Measurements from ENCODE around the gene CEL. TPM values are rescaled to one million over a fixed set of nuclear protein-coding genes. Genes with fewer than 3 reads are reported as not detected.
A peak's percentile ranks its signal among the peaks of the same experiment; 100 is the strongest.
"Not testable (repeated sequence)": the region's sequence is repeated elsewhere in the genome, so short reads cannot be mapped to it uniquely, and the experiment has no call there.

The CEL gene
- total RNA-seq, 6 experiments from 2014 or later: 0.19 to 0.35 (median 0.26) TPM; not detected in 2

DNA sequence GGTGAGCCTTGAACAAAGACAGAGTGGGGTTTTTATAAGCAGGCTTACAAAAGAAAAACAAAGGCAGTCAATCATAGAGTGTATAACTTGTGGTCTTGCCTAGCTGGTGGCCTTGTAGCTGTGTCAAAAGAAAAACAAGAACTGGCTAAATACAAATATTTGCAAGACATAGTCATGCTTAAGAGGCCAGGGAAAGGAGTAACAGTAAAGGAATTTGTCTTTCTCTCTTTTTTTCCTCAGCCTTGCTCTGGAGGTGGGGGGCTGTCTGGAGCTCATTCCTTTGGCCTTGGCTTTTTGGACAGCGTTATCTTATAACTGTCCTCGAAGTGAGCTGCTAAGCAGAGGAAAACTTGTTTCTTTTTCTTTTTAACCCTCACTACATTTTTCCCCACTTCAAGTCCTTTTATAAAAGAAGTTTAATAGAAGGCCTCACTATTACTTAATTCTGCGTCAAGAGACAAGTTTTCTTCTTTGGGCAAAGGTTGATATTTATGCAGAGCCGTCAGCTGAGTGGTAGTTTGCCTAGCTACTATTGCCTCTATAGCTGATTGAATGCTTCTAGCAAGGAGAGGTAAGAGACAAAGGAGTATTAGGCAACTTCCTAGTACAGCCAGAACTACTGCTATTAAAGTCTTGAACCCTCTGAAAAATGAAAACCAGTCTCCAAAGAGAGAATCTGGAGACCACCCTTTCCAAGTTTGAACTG, 14.3 kb downstream of the CEL start:
- no peak for DNase-seq
- Histone ChIP-seq H3K4me3 (no peak overlapping the region), H3K27ac (no peak overlapping the region), H3K4me1 (no peaks in the 10 kb centered on the region), H3K9me3 (no peaks in the 10 kb centered on the region), H3K36me3 (no peaks in the 10 kb centered on the region), H3K27me3 (no peaks in the 10 kb centered on the region)
- no peak for ATAC-seq
- no peak for TF ChIP-seq POLR2A (IDR thresholded peaks at IDR 0.05)
- TF ChIP-seq, protein P1, sequence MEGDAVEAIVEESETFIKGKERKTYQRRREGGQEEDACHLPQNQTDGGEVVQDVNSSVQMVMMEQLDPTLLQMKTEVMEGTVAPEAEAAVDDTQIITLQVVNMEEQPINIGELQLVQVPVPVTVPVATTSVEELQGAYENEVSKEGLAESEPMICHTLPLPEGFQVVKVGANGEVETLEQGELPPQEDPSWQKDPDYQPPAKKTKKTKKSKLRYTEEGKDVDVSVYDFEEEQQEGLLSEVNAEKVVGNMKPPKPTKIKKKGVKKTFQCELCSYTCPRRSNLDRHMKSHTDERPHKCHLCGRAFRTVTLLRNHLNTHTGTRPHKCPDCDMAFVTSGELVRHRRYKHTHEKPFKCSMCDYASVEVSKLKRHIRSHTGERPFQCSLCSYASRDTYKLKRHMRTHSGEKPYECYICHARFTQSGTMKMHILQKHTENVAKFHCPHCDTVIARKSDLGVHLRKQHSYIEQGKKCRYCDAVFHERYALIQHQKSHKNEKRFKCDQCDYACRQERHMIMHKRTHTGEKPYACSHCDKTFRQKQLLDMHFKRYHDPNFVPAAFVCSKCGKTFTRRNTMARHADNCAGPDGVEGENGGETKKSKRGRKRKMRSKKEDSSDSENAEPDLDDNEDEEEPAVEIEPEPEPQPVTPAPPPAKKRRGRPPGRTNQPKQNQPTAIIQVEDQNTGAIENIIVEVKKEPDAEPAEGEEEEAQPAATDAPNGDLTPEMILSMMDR (IDR thresholded peaks at IDR 0.05): no peak
- intact Hi-C loops (cut with DNase I): no loop called here
- WGBS (ENCODE audit: insufficient coverage, low coverage, low lambda C conversion rate, missing lambda C conversion rate): 79% methylated on average over 4 of the region's 4 CpGs

DNA sequence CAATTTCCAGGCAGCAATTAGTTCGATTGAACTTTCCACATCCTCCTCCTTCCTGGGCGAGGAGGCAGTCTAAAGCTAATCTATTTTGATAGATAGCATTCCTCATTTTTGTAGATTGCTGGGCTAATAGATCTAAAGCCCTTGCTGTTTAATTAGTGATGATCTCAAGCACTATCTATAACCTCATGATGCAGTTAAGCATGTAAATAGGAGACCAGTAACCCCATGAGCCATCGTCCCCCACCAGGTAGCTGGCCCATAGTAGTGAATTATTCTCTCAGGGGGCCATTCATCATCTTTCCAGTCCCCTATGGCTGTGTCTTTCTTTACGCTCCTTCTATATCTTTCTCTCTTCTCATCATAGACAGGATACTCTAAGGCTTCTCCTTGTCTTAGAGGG, 14.9 kb downstream of the CEL start:
- no peak for TF ChIP-seq POLR2A (IDR thresholded peaks at IDR 0.05)
- TF ChIP-seq, protein P1 (IDR thresholded peaks at IDR 0.05): no peak
- DNase-seq: no peak
- intact Hi-C loops (cut with DNase I): no loop called here
- no peak overlapping the region for H3K4me3 ChIP-seq
- no peaks in the 10 kb centered on the region for H3K27me3 ChIP-seq
- no peaks in the 10 kb centered on the region for H3K36me3 ChIP-seq
- no peak overlapping the region for H3K27ac ChIP-seq
- H3K4me1 ChIP-seq: no peaks in the 10 kb centered on the region
- 83% methylated on average over 2 of the region's 4 CpGs for WGBS (ENCODE audit: insufficient coverage, low coverage, low lambda C conversion rate, missing lambda C conversion rate)
- ATAC-seq: no peak
- no peaks in the 10 kb centered on the region for H3K9me3 ChIP-seq

DNA sequence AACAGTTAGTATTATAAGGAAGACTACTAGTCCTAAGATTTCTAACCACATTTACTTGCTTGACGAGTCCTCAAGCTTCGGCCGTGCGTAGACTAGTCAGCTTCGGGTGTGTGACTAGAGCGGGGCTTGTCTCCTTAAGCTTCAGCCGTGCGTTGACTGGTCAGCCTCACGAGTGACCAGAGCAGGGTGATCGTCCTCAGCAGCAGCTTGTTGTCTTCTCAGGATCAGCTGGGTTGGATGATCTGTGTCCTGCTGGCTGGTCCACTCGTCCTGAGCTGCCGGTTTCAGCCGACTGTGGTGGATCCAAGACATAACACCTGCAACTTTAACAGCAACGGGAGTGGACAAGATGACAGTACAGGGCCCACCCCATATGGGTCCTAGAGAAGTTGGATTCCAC, 16.7 kb downstream of the CEL start:
- Histone ChIP-seq H3K27ac (no peak overlapping the region), H3K4me3 (no peak overlapping the region), H3K9me3 (no peaks in the 10 kb centered on the region), H3K27me3 (no peaks in the 10 kb centered on the region), H3K4me1 (no peaks in the 10 kb centered on the region), H3K36me3 (no peaks in the 10 kb centered on the region)
- intact Hi-C loops (cut with DNase I): no loop called here
- WGBS (ENCODE audit: insufficient coverage, low coverage, low lambda C conversion rate, missing lambda C conversion rate): no CpG with 5 or more reads among the region's 14 CpGs
- TF ChIP-seq POLR2A (IDR thresholded peaks at IDR 0.05): no peak
- TF ChIP-seq, protein P1 (IDR thresholded peaks at IDR 0.05): no peak
- ATAC-seq (no peak), DNase-seq (peak in 1 of 3 donors; percentile 26)

DNA sequence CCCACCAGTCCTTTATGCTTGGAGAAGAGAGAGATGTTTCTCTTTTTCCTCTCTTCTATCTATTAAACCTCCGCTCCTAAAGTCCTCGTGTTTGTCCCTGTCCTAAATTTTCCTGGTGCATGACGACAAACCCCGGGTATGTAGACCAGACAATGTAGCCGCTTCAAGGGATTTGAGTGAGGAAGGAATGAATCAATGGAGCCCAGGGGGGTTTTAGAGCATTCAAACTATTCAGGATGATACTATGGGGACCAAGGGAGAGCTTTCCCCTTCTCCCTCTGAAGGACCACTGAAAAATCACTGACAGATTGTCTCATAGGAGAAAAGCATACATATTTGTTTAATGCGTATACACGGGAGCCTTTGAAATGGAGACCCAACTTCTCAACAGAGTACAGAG, 18.4 kb downstream of the CEL start:
- H3K36me3 ChIP-seq: no peaks in the 10 kb centered on the region
- intact Hi-C loops (cut with DNase I): no loop called here
- TF ChIP-seq, protein P1 (IDR thresholded peaks at IDR 0.05): no peak
- TF ChIP-seq POLR2A (IDR thresholded peaks at IDR 0.05): no peak
- no peaks in the 10 kb centered on the region for H3K27me3 ChIP-seq
- no peaks in the 10 kb centered on the region for H3K4me1 ChIP-seq
- no peak overlapping the region for H3K4me3 ChIP-seq
- no peak for ATAC-seq
- no CpG with 5 or more reads among the region's 7 CpGs for WGBS (ENCODE audit: insufficient coverage, low coverage, low lambda C conversion rate, missing lambda C conversion rate)
- H3K27ac ChIP-seq: no peak overlapping the region
- no peaks in the 10 kb centered on the region for H3K9me3 ChIP-seq
- DNase-seq: no peak

DNA sequence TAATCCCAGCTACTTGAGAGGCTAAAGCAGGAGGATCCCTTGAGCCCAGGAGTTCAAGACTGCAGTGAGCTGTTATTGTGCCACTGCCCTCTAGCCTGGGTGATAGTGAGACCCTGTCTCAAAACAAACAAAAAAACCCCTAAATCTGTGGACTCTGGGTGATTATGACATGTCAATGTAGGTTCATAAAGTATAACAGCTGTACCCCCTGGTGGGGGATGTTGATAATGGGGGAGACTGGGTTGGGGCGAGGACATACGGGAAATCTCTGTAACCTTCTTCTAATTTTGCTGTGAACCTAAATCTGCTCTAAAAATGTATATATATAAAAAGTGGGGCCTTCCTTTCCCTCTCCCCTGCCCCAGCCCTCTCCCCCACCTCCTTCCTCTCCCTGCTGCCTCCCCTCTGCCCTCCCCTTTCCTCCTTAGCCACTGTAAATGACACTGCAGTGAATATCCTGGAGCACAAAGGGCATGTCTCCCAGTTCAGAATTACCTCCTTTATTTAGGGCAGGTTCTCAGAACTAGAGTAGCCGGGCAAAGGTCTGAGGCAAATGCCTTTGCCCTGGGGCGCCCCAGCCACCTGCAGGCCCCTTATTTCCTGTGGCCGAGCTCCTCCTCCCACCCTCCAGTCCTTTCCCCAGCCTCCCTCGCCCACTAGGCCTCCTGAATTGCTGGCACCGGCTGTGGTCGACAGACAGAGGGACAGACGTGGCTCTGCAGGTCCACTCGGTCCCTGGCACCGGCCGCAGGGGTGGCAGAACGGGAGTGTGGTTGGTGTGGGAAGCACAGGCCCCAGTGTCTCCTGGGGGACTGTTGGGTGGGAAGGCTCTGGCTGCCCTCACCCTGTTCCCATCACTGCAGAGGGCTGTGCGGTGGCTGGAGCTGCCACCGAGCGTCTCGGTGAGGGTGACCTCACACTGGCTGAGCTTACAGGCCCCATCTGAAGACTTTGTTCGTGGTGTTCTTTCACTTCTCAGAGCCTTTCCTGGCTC, 19.3 kb downstream of the CEL start:
- H3K4me1 ChIP-seq; H3K36me3 ChIP-seq; H3K27me3 ChIP-seq; H3K4me3 ChIP-seq; intact Hi-C loops (cut with DNase I); ATAC-seq; H3K27ac ChIP-seq; H3K9me3 ChIP-seq: not testable (repeated sequence)
- peak in 1 of 3 donors; percentile 24 for DNase-seq
- no CpG with 5 or more reads among the region's 18 CpGs for WGBS (ENCODE audit: insufficient coverage, low coverage, low lambda C conversion rate, missing lambda C conversion rate)

DNA sequence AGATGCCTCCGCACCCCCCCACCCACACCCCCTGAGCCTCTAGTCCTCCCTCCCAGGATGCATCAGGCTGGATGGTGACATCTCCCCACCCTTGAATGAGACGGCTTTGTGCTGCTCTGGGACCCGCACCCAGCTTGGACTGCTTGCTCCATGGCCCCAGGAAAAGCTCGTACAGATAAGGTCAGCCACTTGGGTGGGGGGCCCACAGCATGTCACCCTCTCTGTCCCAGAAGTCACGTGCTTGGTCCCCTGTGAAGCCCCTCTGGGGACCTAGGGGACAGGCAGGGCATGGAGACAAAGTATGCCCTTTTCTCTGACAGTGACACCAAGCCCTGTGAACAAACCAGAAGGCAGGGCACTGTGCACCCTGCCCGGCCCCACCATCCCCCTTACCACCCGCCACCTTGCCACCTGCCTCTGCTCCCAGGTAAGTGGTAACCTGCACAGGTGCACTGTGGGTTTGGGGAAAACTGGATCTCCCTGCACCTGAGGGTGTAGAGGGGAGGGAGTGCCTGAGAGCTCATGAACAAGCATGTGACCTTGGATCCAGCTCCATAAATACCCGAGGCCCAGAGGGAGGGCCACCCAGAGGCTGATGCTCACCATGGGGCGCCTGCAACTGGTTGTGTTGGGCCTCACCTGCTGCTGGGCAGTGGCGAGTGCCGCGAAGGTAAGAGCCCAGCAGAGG, 20.3 kb downstream of the CEL start:
- H3K36me3 ChIP-seq; H3K4me1 ChIP-seq; H3K9me3 ChIP-seq; H3K27ac ChIP-seq; ATAC-seq; intact Hi-C loops (cut with DNase I); H3K27me3 ChIP-seq; H3K4me3 ChIP-seq: not testable (repeated sequence)
- 66% methylated on average over 2 of the region's 12 CpGs for WGBS (ENCODE audit: insufficient coverage, low coverage, low lambda C conversion rate, missing lambda C conversion rate)
- peak in 1 of 3 donors; percentile 14 for DNase-seq

DNA sequence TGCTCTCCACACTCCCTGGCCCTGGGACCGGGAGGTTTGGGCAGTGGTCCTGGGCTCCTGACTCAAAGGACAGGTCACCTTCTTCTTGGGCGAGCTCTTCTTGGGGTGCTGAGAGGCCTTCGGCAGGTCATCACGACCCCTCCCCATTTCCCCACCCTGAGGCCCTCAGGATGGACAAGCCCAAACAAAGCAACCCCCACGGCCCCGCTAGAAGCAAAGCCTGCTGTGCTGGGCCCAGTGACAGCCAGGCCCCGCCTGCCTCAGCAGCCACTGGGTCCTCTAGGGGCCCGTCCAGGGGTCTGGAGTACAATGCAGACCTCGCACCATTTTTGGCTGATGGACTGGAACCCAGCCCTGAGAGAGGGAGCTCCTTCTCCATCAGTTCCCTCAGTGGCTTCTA, 21.9 kb downstream of the CEL start:
- H3K9me3 ChIP-seq, ATAC-seq: not testable (repeated sequence)
- peak in 1 of 3 donors; percentile 19 for DNase-seq

More for the DNA sequence above, 21.9 kb downstream of the CEL start:
- H3K4me3 ChIP-seq; intact Hi-C loops (cut with DNase I); H3K36me3 ChIP-seq; H3K4me1 ChIP-seq; H3K27ac ChIP-seq; H3K27me3 ChIP-seq: not testable (repeated sequence)
- no CpG with 5 or more reads among the region's 9 CpGs for WGBS (ENCODE audit: insufficient coverage, low coverage, low lambda C conversion rate, missing lambda C conversion rate)
